NT2/D1 (cell line): ENCODE results near the gene ATXN10.
"Not testable (repeated sequence)": the region's sequence is repeated elsewhere in the genome, so short reads cannot be mapped to it uniquely, and the experiment has no call there.

Source experiments
- DNase-seq: peaks from one replicate; pipeline ENCODE4 v3.0.0-alpha.2; 2011; ENCODE audit warnings: low read depth, low spot score
- H3K27me3 ChIP-seq: 2 replicates; pipeline ENCODE4 v1.6.0; 2011; ENCODE audit warnings: mild to moderate bottlenecking; ENCODE audit not compliant: insufficient read length, insufficient read depth
- H3K36me3 ChIP-seq: 2 replicates; pipeline ENCODE4 v1.6.1; 2011; ENCODE audit warnings: mild to moderate bottlenecking, low read length, mixed read lengths; ENCODE audit not compliant: insufficient read depth, insufficient read length
- H3K4me1 ChIP-seq: 2 replicates; pipeline ENCODE4 v1.5.1; 2011; ENCODE audit not compliant: insufficient read depth, insufficient read length
- H3K4me3 ChIP-seq: 2 replicates; pipeline ENCODE4 v1.5.1; 2011; ENCODE audit warnings: low read depth; ENCODE audit not compliant: insufficient read length
- H3K9ac ChIP-seq: 2 replicates; pipeline ENCODE4 v1.6.0; 2011; ENCODE audit warnings: low read depth; ENCODE audit not compliant: insufficient read length
- H3K9me3 ChIP-seq: 2 replicates; pipeline ENCODE4 v1.5.1; 2011; ENCODE audit warnings: mild to moderate bottlenecking, low read length; ENCODE audit not compliant: insufficient read depth
- SUZ12 ChIP-seq: IDR thresholded peaks from 2 replicates; pipeline ENCODE4 v1.6.1; 2011; ENCODE audit not compliant: insufficient read length, insufficient read depth; ENCODE audit errors: extremely low read depth
- YY1 ChIP-seq: IDR thresholded peaks from 2 replicates; pipeline ENCODE4 v1.6.1; 2011; ENCODE audit not compliant: insufficient read length, insufficient read depth
- ZNF274 ChIP-seq: IDR thresholded peaks from 2 replicates; pipeline ENCODE4 v1.6.1; 2011; ENCODE audit warnings: mild to moderate bottlenecking, low read depth, low read length

ATXN10 gene

GRCh38 chr22:45676024-45676423 is 4.4 kb downstream of the ATXN10 start:
- Histone ChIP-seq H3K36me3 (peaks cover 8% of the 10 kb centered on the region), H3K4me3 (no peak overlapping the region), H3K9me3 (no peaks in the 10 kb centered on the region), H3K27me3 (no peaks in the 10 kb centered on the region), H3K4me1 (peaks cover 2% of the 10 kb centered on the region), H3K9ac (no peak overlapping the region)
- no peak for TF ChIP-seq YY1
- no peak for DNase-seq

GRCh38 chr22:45677063-45677462 is 5.4 kb downstream of the ATXN10 start:
- no peaks in the 10 kb centered on the region for H3K9me3 ChIP-seq
- H3K27me3 ChIP-seq = no peaks in the 10 kb centered on the region
- peaks cover 4% of the 10 kb centered on the region for H3K4me1 ChIP-seq
- no peak overlapping the region for H3K9ac ChIP-seq
- TF ChIP-seq ZNF274 (no peak), SUZ12 (no peak), YY1 (no peak)
- no peak for DNase-seq
- H3K36me3 ChIP-seq = peaks cover 8% of the 10 kb centered on the region
- no peak overlapping the region for H3K4me3 ChIP-seq

GRCh38 chr22:45678961-45679912 is 7.6 kb downstream of the ATXN10 start:
- Histone ChIP-seq H3K4me1 (peaks cover 4% of the 10 kb centered on the region), H3K9me3 (no peaks in the 10 kb centered on the region), H3K27me3 (no peaks in the 10 kb centered on the region), H3K9ac (no peak overlapping the region), H3K36me3 (peaks cover 8% of the 10 kb centered on the region), H3K4me3 (no peak overlapping the region)
- TF ChIP-seq SUZ12 = no peak
- TF ChIP-seq ZNF274 = no peak
- TF ChIP-seq YY1 = no peak
- no peak for DNase-seq

DNA sequence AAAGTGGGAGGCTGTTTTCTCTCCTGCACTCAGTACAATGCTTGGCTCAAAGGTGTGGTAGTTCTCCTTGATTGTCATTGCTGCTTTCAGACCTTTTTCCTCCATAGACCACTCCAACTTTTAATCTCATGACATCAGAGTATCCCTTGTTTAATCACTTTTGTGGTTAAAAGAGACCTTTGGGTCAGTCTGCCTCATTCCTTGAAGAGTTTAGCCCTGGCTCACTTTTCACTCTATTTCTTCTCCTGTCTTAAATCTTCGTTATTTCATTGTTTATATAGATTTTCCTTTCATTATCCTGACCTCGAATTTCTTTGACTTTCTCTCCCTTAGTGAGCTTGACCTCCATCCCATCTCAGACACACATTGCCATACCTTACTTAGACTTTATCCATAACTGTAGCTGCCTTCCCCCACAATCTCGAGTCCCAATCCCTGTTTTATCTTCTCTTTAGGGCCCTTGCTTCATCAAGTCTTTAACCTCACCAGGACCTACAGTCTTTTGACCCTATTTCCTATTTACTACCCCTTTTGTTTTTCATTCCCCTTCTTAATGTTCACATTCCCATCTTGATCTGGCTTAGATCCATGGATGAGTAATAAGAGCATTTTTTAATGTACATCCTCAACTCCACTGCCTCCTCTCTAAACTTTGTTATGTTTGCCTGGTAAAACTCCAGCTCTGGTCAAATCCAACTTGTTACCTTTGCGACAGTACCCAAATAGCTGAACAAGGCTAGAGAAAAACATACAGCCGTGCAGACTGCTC is 9.5 kb downstream of the ATXN10 start:
- H3K36me3 ChIP-seq = peaks cover 2% of the 10 kb centered on the region
- H3K27me3 ChIP-seq = no peaks in the 10 kb centered on the region
- no peak for TF ChIP-seq SUZ12
- TF ChIP-seq YY1 = no peak
- TF ChIP-seq ZNF274 = no peak
- H3K4me1 ChIP-seq = peaks cover 4% of the 10 kb centered on the region
- no peak overlapping the region for H3K4me3 ChIP-seq
- no peak overlapping the region for H3K9ac ChIP-seq
- DNase-seq = no peak
- H3K9me3 ChIP-seq = no peaks in the 10 kb centered on the region

DNA sequence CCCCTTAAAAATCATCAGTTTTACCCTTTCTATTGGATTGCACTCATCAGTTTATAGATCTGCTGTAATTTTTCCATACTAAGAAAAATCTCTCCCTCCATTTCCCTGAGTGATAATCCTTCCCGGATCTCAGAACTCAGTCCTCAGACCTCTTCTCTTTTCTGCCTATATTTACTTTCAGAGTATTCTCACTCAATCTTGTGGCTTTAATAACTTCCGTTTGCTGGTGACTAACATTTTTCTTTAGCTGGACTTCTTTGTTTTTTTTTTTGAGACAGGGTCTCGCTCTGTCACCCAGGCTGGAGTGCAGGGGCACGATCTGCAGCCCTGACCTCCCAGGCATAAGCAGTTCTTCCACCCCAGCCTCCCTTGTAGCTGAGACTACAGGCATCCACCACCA is 10.4 kb downstream of the ATXN10 start:
- Histone ChIP-seq H3K4me1 (peaks cover 4% of the 10 kb centered on the region), H3K4me3 (no peak overlapping the region), H3K9ac (no peak overlapping the region), H3K36me3 (no peaks in the 10 kb centered on the region), H3K27me3 (no peaks in the 10 kb centered on the region), H3K9me3 (no peaks in the 10 kb centered on the region)
- no peak for DNase-seq
- TF ChIP-seq SUZ12 (no peak), ZNF274 (no peak), YY1 (no peak)

GRCh38 chr22:45682773-45683172 is 11.1 kb downstream of the ATXN10 start:
- not testable (repeated sequence) for H3K4me1 ChIP-seq

GRCh38 chr22:45683248-45683647 is 11.6 kb downstream of the ATXN10 start:
- no peaks in the 10 kb centered on the region for H3K9me3 ChIP-seq
- TF ChIP-seq SUZ12 = no peak
- TF ChIP-seq YY1 = no peak
- no peak for TF ChIP-seq ZNF274
- H3K4me1 ChIP-seq = peaks cover 4% of the 10 kb centered on the region
- H3K9ac ChIP-seq = no peak overlapping the region
- no peaks in the 10 kb centered on the region for H3K27me3 ChIP-seq
- no peak overlapping the region for H3K4me3 ChIP-seq
- no peak for DNase-seq
- no peaks in the 10 kb centered on the region for H3K36me3 ChIP-seq

More at GRCh38 chr22:45682773-45683172, 11.1 kb downstream of the ATXN10 start:
- not testable (repeated sequence) for H3K9ac ChIP-seq, H3K27me3 ChIP-seq, DNase-seq, H3K36me3 ChIP-seq, H3K4me3 ChIP-seq, H3K9me3 ChIP-seq
